ENCODE results near the gene OR8S1. TPM values are rescaled to one million over a fixed set of nuclear protein-coding genes. Genes with fewer than 3 reads are reported as not detected.
"Not testable (repeated sequence)": the region's sequence is repeated elsewhere in the genome, so short reads cannot be mapped to it uniquely, and the experiment has no call there.

OR8S1 gene
- total RNA-seq, 2 donors from 2014 or later = not detected

- no peak for DNase-seq
- Mint-ChIP-seq H3K27ac (no peak overlapping the region), H3K4me1 (no peaks in the 10 kb centered on the region), H3K9me3 (peaks cover 3% of the 10 kb centered on the region), H3K4me3 (no peak overlapping the region), H3K36me3 (ENCODE audit: low read depth) (no peaks in the 10 kb centered on the region), H3K27me3 (ENCODE audit: insufficient read depth) (no peaks in the 10 kb centered on the region)
- 80% methylated on average over 1 of the region's 1 CpG; no CpG with 5 or more reads in 1 of the 2 experiments for WGBS, 2 experiments (ENCODE audit: insufficient coverage in 1 of 2, insufficient read length in 1 of 2)
- Histone ChIP-seq H3K9me3 (ENCODE audit: control insufficient read depth, low read length) (no peaks in the 10 kb centered on the region), H3K36me3 (ENCODE audit: control insufficient read depth, insufficient read depth, low read length) (no peaks in the 10 kb centered on the region), H3K9ac (ENCODE audit: extremely low read depth, low read length, poor library complexity, severe bottlenecking) (no peak overlapping the region), H3K4me3 (ENCODE audit: low read length) (no peak overlapping the region), H3K4me1 (ENCODE audit: control insufficient read depth, insufficient read depth, low read length) (no peaks in the 10 kb centered on the region), H3K27me3 (ENCODE audit: control insufficient read depth, insufficient read depth, low read length, poor library complexity, severe bottlenecking) (no peaks in the 10 kb centered on the region), H3K27ac (ENCODE audit: low read depth, low read length) (no peak overlapping the region)
- no peak for TF ChIP-seq CTCF (conservative IDR thresholded peaks at IDR 0.05)
Observed at GRCh38 chr12:48536602-48537001, 11.2 kb downstream of the OR8S1 start.

DNA sequence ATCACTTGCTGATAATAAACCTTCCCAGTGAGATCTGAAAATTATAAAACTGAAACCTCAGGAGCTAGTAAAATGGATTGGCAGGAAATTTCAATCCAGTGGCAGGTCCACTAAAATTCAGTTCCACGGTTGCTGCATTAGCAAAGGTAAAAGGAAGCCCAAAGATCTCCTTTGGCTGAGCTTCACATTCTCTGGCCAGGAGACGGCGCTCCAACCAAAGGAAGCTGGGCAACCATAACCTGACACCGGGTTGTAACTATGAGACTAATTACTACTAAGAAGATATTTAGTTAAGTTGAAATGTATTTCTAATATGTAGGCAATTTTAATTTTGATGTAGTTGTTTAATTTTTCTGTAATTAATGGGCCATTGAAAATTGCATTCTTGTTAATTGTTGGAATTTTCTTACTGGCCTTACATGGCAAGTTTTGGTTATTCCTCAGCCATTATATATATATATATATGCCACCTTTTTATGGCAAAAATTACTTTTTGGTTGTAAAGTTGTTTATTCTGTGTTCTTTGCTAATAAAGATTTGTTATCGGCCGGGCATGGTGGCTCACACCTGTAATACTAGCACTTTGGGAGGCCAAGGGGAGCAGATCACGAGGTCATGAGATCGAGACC, 17.0 kb downstream of the OR8S1 start:
- Mint-ChIP-seq H3K9me3 (no peaks in the 10 kb centered on the region), H3K4me3 (no peak overlapping the region), H3K27me3 (ENCODE audit: insufficient read depth) (peaks cover 2% of the 10 kb centered on the region), H3K36me3 (ENCODE audit: low read depth) (no peaks in the 10 kb centered on the region), H3K27ac (no peak overlapping the region), H3K4me1 (no peaks in the 10 kb centered on the region)
- no peak overlapping the region for H3K27ac ChIP-seq (ENCODE audit: low read depth, low read length)
- no peaks in the 10 kb centered on the region for H3K27me3 ChIP-seq (ENCODE audit: control insufficient read depth, insufficient read depth, low read length, poor library complexity, severe bottlenecking)
- H3K4me3 ChIP-seq (ENCODE audit: low read length) = no peak overlapping the region
- H3K9me3 ChIP-seq (ENCODE audit: control insufficient read depth, low read length) = no peaks in the 10 kb centered on the region
- peak; percentile 77 for TF ChIP-seq CTCF (conservative IDR thresholded peaks at IDR 0.05)
- no peak overlapping the region for H3K9ac ChIP-seq (ENCODE audit: extremely low read depth, low read length, poor library complexity, severe bottlenecking)
- no peaks in the 10 kb centered on the region for H3K36me3 ChIP-seq (ENCODE audit: control insufficient read depth, insufficient read depth, low read length)
- 57 to 88% methylated on average over 1 to 8 of the region's 8 CpGs for WGBS, 2 experiments (ENCODE audit: insufficient coverage in 1 of 2, insufficient read length in 1 of 2)
- peak; percentile 86 for DNase-seq
- no peaks in the 10 kb centered on the region for H3K4me1 ChIP-seq (ENCODE audit: control insufficient read depth, insufficient read depth, low read length)

DNA sequence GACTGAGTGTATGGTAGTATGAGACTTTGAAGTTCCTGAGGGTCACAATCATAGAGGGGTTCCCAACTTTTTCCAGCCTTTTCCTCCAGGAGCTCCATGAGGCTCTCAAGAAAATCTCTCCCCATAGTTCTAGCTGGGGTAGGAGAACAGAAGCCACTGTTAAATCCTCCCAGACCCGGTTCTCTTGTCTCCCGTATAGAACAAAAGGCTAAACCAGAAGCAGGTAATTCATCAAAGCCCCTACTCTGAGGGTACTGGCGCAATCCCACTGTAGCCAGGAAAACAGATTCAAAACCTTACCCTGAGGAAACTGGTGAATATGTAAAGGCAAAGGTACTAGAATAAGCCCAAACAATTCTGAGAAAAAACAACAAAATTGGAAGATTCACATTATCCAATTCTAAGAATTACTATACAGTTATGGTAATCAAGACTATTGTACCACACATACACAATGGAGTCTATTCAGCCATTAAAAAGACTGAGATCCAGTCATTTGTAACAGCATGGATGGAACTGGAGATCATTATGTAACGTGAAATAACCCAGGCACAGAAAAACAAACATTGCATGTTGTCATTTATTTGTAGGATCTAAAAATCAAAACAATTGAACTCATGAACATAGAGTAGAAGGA, 20.5 kb downstream of the OR8S1 start:
- H3K27ac Mint-ChIP-seq = no peak overlapping the region
- Histone ChIP-seq H3K9me3 (ENCODE audit: control insufficient read depth, low read length) (no peaks in the 10 kb centered on the region), H3K4me3 (ENCODE audit: low read length) (no peak overlapping the region), H3K27me3 (ENCODE audit: control insufficient read depth, insufficient read depth, low read length, poor library complexity, severe bottlenecking) (no peaks in the 10 kb centered on the region), H3K4me1 (ENCODE audit: control insufficient read depth, insufficient read depth, low read length) (no peaks in the 10 kb centered on the region), H3K36me3 (ENCODE audit: control insufficient read depth, insufficient read depth, low read length) (no peaks in the 10 kb centered on the region), H3K9ac (ENCODE audit: extremely low read depth, low read length, poor library complexity, severe bottlenecking) (no peak overlapping the region), H3K27ac (ENCODE audit: low read depth, low read length) (no peak overlapping the region)
- H3K27me3 Mint-ChIP-seq (ENCODE audit: insufficient read depth) = peaks cover 5% of the 10 kb centered on the region
- WGBS, 2 experiments (ENCODE audit: insufficient coverage in 1 of 2, insufficient read length in 1 of 2) = 89% methylated on average over 4 of the region's 4 CpGs; no CpG with 5 or more reads in 1 of the 2 experiments
- DNase-seq = no peak
- H3K4me3 Mint-ChIP-seq = no peak overlapping the region
- H3K36me3 Mint-ChIP-seq (ENCODE audit: low read depth) = no peaks in the 10 kb centered on the region
- H3K4me1 Mint-ChIP-seq = no peaks in the 10 kb centered on the region
- no peak for TF ChIP-seq CTCF (conservative IDR thresholded peaks at IDR 0.05)
- H3K9me3 Mint-ChIP-seq = peaks cover 8% of the 10 kb centered on the region

- H3K4me3 ChIP-seq (ENCODE audit: low read length); H3K36me3 Mint-ChIP-seq (ENCODE audit: low read depth); H3K27me3 ChIP-seq (ENCODE audit: control insufficient read depth, insufficient read depth, low read length, poor library complexity, severe bottlenecking); H3K4me1 Mint-ChIP-seq; H3K27me3 Mint-ChIP-seq (ENCODE audit: insufficient read depth); DNase-seq; H3K27ac ChIP-seq (ENCODE audit: low read depth, low read length); H3K4me3 Mint-ChIP-seq; H3K9me3 ChIP-seq (ENCODE audit: control insufficient read depth, low read length); H3K27ac Mint-ChIP-seq; H3K9ac ChIP-seq (ENCODE audit: extremely low read depth, low read length, poor library complexity, severe bottlenecking); H3K4me1 ChIP-seq (ENCODE audit: control insufficient read depth, insufficient read depth, low read length); H3K36me3 ChIP-seq (ENCODE audit: control insufficient read depth, insufficient read depth, low read length): not testable (repeated sequence)
- peaks cover 19% of the 10 kb centered on the region for H3K9me3 Mint-ChIP-seq
- 100% methylated on average over 1 of the region's 3 CpGs; no CpG with 5 or more reads in 1 of the 2 experiments for WGBS, 2 experiments (ENCODE audit: insufficient coverage in 1 of 2, insufficient read length in 1 of 2)
Observed at GRCh38 chr12:48547012-48547411, 21.6 kb downstream of the OR8S1 start.

- not testable (repeated sequence) for H3K4me3 ChIP-seq (ENCODE audit: low read length)
Observed at GRCh38 chr12:48551636-48552035, 26.2 kb downstream of the OR8S1 start.

More at GRCh38 chr12:48551636-48552035, 26.2 kb downstream of the OR8S1 start:
- H3K27me3 ChIP-seq (ENCODE audit: control insufficient read depth, insufficient read depth, low read length, poor library complexity, severe bottlenecking); H3K9ac ChIP-seq (ENCODE audit: extremely low read depth, low read length, poor library complexity, severe bottlenecking); H3K27ac Mint-ChIP-seq; H3K4me1 ChIP-seq (ENCODE audit: control insufficient read depth, insufficient read depth, low read length); H3K36me3 ChIP-seq (ENCODE audit: control insufficient read depth, insufficient read depth, low read length); DNase-seq; H3K27ac ChIP-seq (ENCODE audit: low read depth, low read length); H3K4me3 Mint-ChIP-seq; H3K36me3 Mint-ChIP-seq (ENCODE audit: low read depth); H3K27me3 Mint-ChIP-seq (ENCODE audit: insufficient read depth); H3K4me1 Mint-ChIP-seq; H3K9me3 ChIP-seq (ENCODE audit: control insufficient read depth, low read length): not testable (repeated sequence)
- peaks cover 36% of the 10 kb centered on the region for H3K9me3 Mint-ChIP-seq
- WGBS, 2 experiments (ENCODE audit: insufficient coverage in 1 of 2, insufficient read length in 1 of 2) = 83 to 93% methylated on average over 2 to 13 of the region's 13 CpGs
